ENCODE data around the gene KIAA1671.

The KIAA1671 gene

GRCh38 chr22:25048659-25049647, 96.4 kb downstream of the KIAA1671 start:
- peak; percentile 28 for FAIRE-seq

- FAIRE-seq = no peak
Observed at GRCh38 chr22:25049770-25050169, 97.3 kb downstream of the KIAA1671 start.

GRCh38 chr22:25050566-25050965, 98.0 kb downstream of the KIAA1671 start:
- FAIRE-seq = no peak

GRCh38 chr22:25051073-25051472, 98.6 kb downstream of the KIAA1671 start:
- no peak for FAIRE-seq

GRCh38 chr22:25051983-25052710, 99.6 kb downstream of the KIAA1671 start:
- no peak for FAIRE-seq

- no peak for FAIRE-seq
Observed at GRCh38 chr22:25053153-25053805, 100.8 kb downstream of the KIAA1671 start.

GRCh38 chr22:25054943-25055511, 102.5 kb downstream of the KIAA1671 start:
- no peak for FAIRE-seq

GRCh38 chr22:25057013-25057881, 104.7 kb downstream of the KIAA1671 start:
- FAIRE-seq = no peak

GRCh38 chr22:25059438-25059837, 106.9 kb downstream of the KIAA1671 start:
- no peak for FAIRE-seq

- no peak for FAIRE-seq
Observed at GRCh38 chr22:25060522-25061071, 108.1 kb downstream of the KIAA1671 start.

GRCh38 chr22:25061134-25061533, 108.6 kb downstream of the KIAA1671 start:
- no peak for FAIRE-seq

GRCh38 chr22:25061605-25062376, 109.3 kb downstream of the KIAA1671 start:
- FAIRE-seq = no peak

- FAIRE-seq = no peak
Observed at GRCh38 chr22:25062386-25063085, 110.0 kb downstream of the KIAA1671 start.

- no peak for FAIRE-seq
Observed at GRCh38 chr22:25064894-25065560, 112.5 kb downstream of the KIAA1671 start.

- FAIRE-seq = no peak
Observed at GRCh38 chr22:25066861-25067435, 114.4 kb downstream of the KIAA1671 start.

- FAIRE-seq = no peak
Observed at GRCh38 chr22:25067851-25068421, 115.4 kb downstream of the KIAA1671 start.

- no peak for FAIRE-seq
Observed at GRCh38 chr22:25068707-25069106, 116.2 kb downstream of the KIAA1671 start.

- FAIRE-seq = no peak
Observed at GRCh38 chr22:25069426-25069757, 116.9 kb downstream of the KIAA1671 start.
